HEK293T (cell line): ENCODE results near the gene C17orf100.

Experiments used
- ARNT ChIP-seq: fragments of 450-650 bp; IDR thresholded peaks from 2 replicates; pipeline ENCODE4 v1.6.1; 2017; ENCODE audit warnings: mild to moderate bottlenecking
- BHLHE40 ChIP-seq: fragments of 450-650 bp; IDR thresholded peaks from 2 replicates; pipeline ENCODE4 v1.6.1; 2016; ENCODE audit warnings: mild to moderate bottlenecking, moderate library complexity, borderline replicate concordance
- ELF4 ChIP-seq: fragments of 450-650 bp; IDR thresholded peaks from 2 replicates; pipeline ENCODE4 v1.6.1; 2017; ENCODE audit warnings: antibody characterized with exemption
- FOXA1 ChIP-seq: fragments of 450-650 bp; IDR thresholded peaks from 2 replicates; pipeline ENCODE4 v1.6.1; 2016; ENCODE audit warnings: mild to moderate bottlenecking
- FOXM1 ChIP-seq: fragments of 450-650 bp; IDR thresholded peaks from 2 replicates; pipeline ENCODE4 v1.6.1; 2017; ENCODE audit warnings: mild to moderate bottlenecking, borderline replicate concordance
- HDGF ChIP-seq: fragments of 450-650 bp; IDR thresholded peaks from 2 replicates; pipeline ENCODE4 v1.6.1; 2017; ENCODE audit warnings: antibody characterized with exemption, borderline replicate concordance
- L3MBTL2 ChIP-seq: fragments of 450-650 bp; conservative IDR thresholded peaks from 2 replicates; pipeline ENCODE4 v1.6.1; 2016; ENCODE audit warnings: mild to moderate bottlenecking
- LEF1 ChIP-seq: fragments of 450-650 bp; IDR thresholded peaks from 2 replicates; pipeline ENCODE4 v1.6.1; 2017; ENCODE audit warnings: mild to moderate bottlenecking, borderline replicate concordance
- NFRKB ChIP-seq: fragments of 450-650 bp; IDR thresholded peaks from 2 replicates; pipeline ENCODE4 v1.6.1; 2016; ENCODE audit warnings: mild to moderate bottlenecking, moderate library complexity
- SP1 ChIP-seq: fragments of 450-650 bp; IDR thresholded peaks from 2 replicates; pipeline ENCODE4 v1.6.1; 2017
- TARDBP ChIP-seq: fragments of 450-650 bp; IDR thresholded peaks from 2 replicates; pipeline ENCODE4 v1.6.1; 2016
- ZNF384 ChIP-seq: fragments of 450-650 bp; IDR thresholded peaks from 2 replicates; pipeline ENCODE4 v1.6.1; 2016
- TF ChIP-seq, protein P1 (sequence below): fragments of 450-650 bp; IDR thresholded peaks from 2 replicates; pipeline ENCODE4 v1.6.1; 2016

DNA sequence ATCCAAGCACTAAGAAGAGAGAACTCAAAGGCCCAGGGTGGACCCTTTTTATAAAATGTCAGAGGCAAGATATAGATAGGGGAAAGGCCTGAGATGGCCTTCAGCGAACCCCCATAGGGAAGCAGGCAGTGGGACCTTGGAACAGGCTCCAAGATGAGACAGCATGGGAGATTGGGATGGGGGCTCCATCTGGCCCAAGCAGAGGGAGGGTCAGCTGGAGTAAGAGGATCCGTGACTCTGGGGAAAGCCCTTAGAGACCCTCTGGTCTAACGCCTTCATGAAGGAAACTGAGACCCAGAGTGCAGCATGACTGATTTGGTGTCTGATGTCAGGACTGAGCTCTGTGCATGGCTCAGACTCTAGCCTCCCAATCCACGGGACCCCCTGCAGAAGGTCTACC lies 30.8 kb downstream of the C17orf100 start:
- no peak for TF ChIP-seq ELF4
- no peak for TF ChIP-seq HDGF
- no peak for TF ChIP-seq LEF1
- TF ChIP-seq BHLHE40: no peak
- TF ChIP-seq FOXM1: no peak
- no peak for TF ChIP-seq SP1
- no peak for TF ChIP-seq NFRKB
- TF ChIP-seq ZNF384: no peak
- no peak for TF ChIP-seq FOXA1
- no peak for TF ChIP-seq ARNT
- no peak for TF ChIP-seq L3MBTL2
- no peak for TF ChIP-seq TARDBP
- TF ChIP-seq, protein P1, sequence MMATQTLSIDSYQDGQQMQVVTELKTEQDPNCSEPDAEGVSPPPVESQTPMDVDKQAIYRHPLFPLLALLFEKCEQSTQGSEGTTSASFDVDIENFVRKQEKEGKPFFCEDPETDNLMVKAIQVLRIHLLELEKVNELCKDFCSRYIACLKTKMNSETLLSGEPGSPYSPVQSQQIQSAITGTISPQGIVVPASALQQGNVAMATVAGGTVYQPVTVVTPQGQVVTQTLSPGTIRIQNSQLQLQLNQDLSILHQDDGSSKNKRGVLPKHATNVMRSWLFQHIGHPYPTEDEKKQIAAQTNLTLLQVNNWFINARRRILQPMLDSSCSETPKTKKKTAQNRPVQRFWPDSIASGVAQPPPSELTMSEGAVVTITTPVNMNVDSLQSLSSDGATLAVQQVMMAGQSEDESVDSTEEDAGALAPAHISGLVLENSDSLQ: no peak
